Stimulated activated CD4-positive, alpha-beta T cell treated with anti-CD3 and anti-CD28 coated beads, Interleukin-12 subunit alpha, Interleukin-12 subunit beta, amount 100 ng/mL, for 48 hours (primary cell): ENCODE data around the gene ZNF605.
"Not testable (repeated sequence)": the region's sequence is repeated elsewhere in the genome, so short reads cannot be mapped to it uniquely, and the experiment has no call there.

Experiments used
- DNase-seq, 3 donors: peaks; one replicate each; pipeline ENCODE4 v3.0.0-alpha.2; 2020; ENCODE audit warnings: low read depth in 2 of 3, low spot score in 1 of 3

ZNF605 gene

DNA sequence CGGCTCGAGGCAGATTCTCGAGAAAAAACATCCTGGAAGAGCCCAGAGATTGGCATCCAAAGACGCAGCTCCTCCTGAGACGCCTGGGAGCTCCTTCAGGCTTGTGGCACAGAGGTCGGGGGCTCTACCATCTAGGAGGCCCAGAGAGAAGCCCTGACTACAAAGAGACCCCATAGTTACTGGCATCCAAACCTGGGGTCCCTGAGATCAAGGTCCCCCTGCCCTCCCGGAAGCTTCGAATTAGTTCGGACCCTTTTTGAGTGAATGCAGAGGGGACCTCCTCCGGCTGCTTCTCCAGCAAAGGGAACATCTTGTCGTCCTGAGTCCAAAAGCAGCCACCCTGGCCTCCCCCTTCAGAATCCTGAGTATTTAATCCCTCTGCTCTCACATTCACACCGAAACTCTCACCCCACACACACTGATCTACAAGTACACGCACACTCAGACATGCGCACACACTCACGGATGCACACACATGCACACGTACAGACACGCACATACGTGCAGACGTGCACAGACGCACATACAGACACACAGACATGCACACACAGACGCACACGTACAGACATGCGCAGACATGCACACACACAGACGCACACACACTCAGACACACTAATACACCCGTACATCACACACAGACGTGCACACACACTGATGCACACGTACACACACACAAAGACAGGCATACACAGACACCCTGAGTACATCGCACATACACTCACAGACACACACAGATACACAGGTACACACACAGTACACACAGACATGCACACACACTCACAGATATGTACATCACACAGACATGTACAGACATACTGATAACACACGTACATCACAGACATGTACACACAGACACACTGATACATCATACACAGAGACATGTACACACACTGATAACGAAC lies 5.9 kb downstream of the ZNF605 start:
- DNase-seq: no peak

DNA sequence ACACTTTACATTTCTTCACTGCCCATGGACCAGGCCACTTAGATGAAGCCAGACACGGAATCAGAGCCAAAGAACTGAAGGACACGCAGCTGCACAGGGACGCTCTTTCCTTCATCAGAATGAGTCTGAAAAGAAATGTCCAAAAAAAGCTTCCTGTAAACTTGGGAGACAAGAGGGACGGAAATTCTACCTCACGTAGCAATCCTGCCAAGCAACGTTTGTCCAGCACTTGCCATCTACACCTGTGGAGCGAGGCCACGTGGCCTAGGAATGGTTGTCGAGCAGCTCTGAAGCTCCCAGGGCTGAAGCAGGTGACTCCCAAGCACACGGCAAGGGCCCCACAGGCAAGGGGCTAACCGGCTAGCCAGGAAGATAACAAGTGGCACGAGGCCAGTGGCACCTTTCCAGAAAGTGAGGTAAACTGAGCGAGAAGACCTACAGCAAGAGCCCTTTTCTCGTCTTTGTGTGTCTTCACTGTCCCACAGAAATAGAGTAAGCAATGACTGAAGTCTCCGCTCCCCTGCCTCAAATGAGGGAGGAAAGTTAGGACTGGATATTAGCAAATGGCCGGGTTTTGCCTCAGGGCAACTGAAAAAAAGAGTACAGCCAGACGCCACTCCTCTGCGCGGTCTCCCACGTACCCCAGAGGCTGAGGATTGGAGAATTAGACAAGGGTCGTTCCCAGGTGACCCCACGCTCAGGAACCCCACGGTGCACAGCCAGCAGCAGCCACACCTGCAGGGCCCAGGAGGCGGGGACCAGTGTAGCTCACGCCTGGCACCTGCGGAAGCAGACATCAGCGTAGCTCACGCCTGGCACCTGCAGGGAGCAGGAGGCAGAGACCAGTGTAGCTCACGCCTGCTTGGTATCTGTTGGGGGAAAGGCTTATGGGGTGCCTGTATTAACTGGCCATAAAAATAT lies 7.7 kb downstream of the ZNF605 start:
- no peak for DNase-seq

DNA sequence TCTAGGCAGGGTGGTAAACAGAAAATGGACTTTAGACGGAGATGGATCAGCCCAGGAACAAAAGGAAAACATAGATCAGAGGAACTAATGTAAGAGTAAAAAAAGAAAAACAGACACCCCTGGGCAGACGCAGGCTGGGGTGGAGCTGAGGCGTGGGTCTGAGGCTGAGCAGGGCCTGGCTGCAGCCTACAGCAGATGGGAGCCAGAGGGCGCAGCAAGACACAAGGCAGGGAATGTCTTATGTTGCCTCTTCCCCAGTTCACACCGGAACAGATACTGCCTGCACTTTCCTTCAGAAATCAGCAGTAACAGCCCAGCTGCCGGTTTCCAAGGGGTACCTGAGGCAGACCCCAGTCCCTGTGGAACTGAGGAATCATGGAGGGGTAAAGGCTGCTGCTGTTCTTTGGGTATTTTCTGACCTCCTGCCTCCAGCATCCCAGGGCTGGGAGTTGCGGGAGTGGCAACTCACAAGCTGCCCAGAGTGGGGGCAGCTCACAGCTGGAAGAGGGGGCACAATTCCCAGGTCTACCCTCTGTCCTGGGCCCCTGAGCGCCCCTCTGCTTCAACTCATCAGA lies 9.8 kb downstream of the ZNF605 start:
- no peak for DNase-seq

DNA sequence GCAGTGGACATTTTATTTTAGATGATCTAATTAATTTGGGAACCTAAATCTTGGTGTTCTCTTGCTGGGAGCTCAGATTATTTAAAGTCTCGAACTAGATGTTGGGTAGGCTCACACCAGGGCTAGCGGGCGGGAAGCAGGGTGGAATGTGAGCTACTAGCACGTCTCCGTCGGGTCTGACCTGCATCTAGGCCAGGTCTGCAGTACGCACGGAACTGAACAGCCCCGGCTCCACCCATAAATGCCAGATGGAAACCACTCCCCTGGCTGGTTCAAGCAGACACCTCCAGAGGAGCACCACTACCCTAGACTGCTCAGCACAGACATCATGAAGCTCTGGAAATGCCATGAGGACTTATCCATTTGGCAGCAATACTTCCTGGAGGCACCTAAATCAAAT lies 10.3 kb downstream of the ZNF605 start:
- no peak for DNase-seq

DNA sequence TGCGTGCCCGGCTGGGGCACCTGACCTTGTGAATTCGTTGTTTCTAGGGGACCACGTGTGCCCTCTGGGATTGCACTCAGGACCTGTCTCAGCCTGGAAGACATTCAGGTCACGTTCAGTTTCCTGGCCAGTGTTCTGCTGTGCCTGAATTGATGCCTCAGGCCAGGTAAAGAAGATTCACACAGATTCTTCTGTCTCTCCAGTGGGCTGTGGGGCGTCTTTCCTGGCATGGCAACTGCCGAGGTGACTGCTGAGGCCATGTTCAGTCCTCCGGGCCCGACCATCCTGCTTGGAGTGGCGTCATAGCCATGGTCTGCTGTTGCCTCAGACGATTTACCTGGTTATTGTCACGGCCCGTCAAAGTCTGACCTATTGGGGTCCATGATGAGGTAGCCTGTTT lies 13.5 kb downstream of the ZNF605 start:
- no peak for DNase-seq

DNA sequence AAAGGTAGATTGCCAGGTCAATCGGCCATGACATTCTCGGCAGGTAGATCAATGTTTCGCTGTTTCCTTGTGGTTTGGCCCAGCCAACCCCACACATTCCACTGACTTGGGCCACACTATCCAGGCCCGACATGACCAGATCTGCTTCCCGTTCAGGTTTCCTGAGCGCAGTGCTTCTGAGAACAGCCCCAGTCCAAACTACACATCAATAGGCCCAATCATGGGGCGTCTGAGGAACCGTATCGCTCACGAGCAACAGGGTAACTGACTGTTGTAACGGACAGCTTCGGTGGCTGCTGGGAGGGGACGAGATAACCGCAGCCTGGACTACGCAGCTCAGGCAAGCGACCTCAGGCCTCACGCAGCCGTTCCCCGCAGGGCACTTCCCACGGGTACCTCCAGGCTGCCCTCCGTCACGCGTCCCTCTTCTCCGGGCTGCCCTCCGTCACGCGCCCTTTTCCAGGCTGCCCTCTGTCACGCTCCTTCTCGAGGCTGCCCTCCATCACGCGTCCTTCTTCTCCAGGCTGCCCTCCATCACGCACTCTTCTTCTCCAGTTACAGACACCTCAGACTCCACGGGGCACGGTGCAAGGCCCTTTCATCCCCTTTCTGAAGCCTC lies 14.7 kb downstream of the ZNF605 start:
- DNase-seq: no peak

DNA sequence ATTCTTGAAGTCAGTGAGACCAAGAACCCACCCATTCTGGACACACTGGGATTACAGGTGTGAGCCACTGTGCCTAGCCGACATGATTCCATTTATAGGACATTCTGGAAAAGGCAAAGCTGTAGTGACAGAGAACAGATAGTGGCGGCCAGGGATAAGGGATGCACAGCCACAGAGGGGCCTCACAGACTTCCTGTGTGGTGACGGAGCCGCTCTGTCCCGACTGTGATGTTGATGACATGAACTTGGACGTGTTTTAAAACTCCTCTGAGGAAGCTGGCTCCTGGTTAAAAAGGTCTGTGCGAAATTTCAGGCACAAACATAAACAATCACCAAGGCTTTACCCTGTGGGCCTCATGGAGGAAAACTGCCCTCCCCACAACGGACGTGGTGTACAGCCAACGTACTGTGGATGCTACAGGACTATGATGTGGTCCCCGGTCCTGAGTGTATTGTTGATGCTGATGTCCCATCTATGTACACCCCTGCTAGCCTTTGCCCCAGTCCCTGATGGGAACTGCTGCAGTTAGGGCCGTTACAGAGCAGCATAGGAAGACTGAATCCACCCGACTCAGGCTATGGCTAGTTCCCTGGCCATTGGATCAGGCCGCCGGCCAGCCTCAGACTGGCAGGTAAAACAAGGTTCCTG lies 15.9 kb downstream of the ZNF605 start:
- DNase-seq: no peak

DNA sequence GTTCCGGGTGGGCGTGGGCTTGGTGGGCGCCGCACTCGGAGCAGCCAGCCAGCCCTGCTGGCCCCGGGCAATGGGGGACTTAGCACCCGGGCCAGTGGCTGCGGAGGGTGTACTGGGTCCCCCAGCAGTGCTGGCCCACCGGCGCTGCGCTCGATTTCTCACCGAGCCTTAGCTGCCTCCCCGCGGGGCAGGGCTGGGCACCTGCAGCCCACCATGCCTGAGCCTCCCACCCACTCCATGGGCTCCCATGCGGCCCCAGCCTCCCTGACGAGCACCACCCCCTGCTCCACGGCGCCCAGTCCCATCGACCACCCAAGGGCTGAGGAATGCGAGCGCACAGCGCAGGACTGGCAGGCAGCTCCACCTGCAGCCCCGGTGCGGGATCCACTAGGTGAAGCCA lies 17.3 kb downstream of the ZNF605 start:
- DNase-seq: not testable (repeated sequence)

DNA sequence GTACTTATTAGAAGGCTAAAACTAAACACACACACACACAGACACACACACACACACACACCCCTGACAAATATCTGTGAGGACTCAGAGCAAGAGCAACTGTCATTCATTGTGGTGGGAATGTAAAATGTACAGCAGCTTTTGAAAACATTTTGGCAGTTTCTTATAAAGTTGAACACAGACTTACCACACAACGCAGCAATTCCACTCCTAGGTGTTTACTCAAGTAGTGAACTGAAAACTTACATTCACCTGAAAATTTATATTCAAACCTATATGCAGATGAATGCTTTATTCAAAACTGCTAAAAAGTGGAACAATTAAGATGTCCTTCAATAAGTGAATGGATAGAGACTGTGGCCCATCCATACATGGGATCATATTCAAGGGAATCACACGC lies 18.6 kb downstream of the ZNF605 start:
- DNase-seq: no peak

DNA sequence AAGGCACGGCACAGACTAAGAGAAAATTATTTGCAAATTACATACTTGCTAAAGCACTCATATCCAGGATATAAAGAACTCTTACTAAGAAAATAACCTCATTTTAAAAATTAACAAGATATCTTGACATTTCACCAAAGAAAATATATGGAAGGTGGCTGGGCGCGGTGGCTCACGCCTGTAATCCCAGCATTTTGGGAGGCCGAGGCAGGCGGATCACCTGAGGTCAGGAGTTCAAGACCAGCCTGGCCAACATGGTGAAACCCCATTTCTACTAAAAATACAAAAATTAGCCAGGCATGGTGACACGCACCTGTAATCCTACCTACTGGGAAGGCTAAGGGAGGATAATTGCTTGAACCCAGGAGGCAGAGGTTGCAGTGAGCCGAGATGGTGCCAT lies 19.2 kb downstream of the ZNF605 start:
- DNase-seq: not testable (repeated sequence)

DNA sequence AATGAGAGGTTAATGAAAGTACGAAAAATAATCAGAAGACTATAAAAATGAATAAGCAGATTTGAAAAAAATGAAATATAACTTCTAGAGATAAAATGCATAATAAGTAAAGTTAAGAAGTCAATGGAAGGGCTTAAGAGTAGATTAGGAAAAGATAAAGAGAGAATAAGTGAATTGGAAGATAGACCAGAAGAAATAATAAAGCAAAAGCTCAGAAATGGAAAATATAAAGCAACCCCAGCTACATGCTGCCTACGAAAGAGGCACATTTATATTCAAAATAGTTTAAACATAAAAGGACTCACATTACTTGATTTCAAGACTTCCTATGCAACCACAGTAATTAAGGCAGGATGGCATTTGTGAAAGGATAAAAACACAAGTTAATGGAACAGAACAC lies 19.9 kb downstream of the ZNF605 start:
- DNase-seq: no peak

DNA sequence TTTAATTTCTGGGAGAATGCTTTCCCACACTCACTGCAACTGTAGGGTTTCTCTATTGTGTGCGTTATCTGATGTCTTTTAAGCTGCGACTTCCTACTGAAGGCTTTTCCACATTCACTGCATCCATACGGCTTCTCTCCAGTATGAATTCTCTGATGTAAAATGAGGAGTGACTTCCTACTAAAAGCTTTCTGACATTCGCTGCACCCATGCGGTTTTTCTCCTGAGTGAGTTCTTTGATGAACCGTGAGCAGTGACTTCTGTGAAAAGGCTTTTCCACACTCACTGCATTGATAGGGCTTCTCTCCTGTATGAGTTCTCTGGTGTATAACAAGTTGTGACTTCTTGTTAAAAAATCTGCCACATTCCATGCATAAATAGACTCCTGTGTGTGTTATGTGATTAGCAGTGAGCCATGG lies 29.7 kb downstream of the ZNF605 start:
- DNase-seq: no peak

DNA sequence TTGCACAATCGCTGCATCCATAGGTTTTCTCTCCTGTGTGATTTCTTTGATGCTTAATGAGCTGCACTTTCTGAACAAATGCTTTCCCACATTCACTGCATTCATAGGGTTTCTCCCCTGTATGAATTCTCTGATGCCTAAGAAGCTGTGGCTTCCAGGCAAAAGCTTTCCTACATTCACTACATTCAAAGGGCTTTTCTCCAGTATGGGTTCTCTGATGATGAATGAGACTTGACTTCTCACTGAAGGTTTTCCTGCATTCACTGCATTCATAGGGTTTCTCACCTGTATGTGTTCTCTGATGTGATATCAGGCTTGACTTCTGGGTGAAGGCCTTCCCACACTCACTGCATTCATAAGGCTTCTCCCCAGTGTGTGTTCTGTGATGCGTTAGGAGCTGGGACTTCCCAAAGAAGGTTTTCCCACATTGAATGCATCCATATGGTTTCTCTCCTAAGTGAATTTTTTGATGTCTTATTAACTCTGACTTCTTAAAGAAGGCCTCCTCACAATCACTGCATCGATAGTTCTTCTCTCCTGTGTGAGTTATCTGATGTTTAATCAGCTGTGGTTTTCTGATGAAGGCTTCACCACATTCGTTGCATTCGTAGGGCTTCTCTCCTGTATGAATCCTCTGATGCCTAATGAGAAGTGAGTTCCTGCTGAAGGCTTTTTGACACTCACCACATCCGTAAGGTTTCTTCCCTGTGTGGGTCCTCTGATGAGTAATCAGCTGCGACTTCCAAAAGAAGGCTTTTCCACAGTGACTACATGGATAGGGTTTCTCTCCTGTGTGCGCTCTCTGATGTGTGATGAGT lies 30.3 kb downstream of the ZNF605 start:
- no peak for DNase-seq

DNA sequence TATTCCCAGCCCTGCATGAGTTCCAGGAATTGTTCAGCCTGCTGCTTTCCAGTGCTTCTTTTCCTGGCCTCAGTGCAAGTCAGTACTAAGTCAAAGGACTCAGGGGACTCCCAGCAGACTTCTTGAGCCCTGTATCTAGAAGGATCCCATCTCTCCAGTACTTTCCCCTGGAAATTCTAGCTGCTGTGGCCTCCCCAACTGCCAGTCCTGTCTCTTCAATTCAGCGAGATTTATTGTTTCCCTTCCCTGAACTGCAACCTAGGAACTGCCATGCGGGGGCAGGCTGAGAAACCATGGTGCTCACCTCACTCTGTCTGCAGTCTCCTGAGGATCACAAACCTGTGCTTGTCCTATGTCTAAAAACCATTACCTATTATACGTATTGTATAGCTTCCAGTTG lies 31.8 kb downstream of the ZNF605 start:
- DNase-seq: no peak

DNA sequence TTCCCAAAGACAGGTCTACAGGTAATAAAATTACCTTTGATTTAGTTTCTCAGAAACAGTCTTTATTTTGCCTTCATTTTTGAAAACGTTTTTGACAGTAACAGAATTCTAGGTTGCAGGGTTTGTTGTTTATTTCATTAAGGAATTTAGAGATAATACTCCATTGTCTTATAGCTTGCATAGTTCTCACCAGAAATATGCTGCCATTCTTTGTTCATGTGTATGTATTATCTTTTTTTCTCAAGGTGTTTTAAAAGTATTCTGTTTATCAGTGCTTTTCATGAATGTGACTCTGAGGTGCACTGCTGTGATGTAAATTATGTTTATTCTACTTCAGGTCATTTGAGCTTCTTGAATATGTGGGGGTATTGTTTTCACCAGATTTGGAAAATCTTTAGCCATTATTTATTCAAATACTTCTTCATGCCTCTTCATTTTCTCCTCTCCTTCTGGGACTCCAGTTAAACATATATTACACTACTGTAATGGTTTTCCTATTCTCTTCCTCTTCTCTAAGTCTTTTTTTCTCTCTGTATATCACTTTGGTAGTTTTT lies 32.7 kb downstream of the ZNF605 start:
- no peak for DNase-seq

DNA sequence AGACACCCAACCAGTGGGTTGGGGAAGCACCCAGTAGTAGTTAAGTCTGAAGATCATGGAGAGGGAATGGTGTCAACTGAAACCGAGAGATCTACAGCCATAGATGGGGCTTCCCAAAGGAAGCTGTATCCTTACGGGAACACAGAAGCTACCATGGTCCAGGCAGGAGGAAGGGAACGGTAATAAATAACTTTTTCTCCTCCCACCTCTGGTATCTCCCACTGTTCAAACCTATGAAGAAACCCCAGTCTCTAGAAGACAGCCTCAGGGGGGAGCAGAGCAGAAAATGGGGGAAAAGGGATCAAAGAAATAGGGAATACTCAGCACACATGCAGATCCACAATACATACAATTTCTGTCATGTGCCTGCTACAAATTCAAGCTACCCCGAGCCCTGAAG lies 33.4 kb downstream of the ZNF605 start:
- DNase-seq: no peak

DNA sequence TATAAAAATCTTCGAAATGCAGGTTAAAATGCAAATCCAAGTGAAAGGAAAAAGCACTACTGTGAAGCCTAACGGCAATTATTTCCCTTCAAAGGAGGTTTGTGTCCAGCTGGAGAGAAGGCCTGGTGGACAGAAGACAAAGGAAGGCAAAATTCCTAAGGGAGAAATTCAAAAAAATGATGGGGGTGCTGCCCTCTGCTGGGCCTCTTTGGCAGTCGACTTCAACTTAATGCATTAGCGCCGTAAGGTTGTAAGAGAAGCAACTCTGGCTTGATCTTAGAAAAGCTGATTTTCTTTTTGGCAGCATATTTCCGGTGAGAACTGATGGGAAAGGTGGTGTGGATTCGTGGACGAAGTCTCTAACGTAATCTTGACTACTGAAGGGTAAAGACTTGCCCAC lies 34.4 kb downstream of the ZNF605 start:
- no peak for DNase-seq

DNA sequence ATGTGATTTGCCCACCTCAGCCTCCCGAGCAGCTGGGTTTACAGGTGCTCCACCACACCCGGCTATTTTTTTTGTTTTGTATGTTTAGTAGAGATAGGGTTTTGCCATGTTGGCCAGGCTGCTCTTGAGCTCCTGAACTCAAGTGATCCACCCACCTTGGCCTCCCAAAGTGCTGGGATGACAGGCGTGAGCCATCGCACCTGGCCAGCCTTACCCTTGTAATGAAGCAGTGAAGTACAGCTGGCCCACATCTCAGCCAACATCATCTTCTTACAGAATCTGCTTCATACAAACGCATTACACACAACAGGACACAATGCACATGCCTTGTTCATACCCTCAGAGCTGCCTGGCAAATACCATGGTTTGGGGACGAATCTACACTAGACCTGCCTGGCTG lies 37.4 kb downstream of the ZNF605 start:
- no peak for DNase-seq

DNA sequence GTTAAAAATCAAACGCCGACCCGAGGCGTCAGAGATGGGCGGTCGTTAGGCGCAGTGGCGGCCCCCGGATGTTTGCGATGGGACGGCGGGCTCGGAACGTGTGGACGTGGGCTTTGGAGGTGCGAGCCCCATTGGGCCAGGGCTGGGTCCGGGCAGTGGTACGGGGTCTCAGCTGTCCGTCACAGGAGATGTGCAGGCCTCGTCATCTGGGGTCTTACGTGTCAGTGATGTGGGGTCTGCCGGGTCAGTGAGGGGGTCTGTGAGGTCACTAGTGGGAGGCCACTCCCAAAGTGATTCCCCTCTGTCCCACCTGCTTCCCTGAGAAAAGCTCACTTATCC lies 47.1 kb downstream of the ZNF605 start:
- DNase-seq: no peak
